NCI-H510A (cell line): ENCODE data around the gene AZU1.

Experiments used
- DNase-seq: peaks from one replicate; lab custom pipeline; 2025; lab: John Stamatoyannopoulos, UW

Gene AZU1

GRCh38 chr19:855566-856120 is 28.0 kb downstream of the AZU1 start:
- DNase-seq, result no peak

GRCh38 chr19:858284-858683 is 30.6 kb downstream of the AZU1 start:
- DNase-seq, result no peak

GRCh38 chr19:858868-859843 is 31.5 kb downstream of the AZU1 start, which contains the start of gene CFD:
Gene CFD, plus strand, starts transcription at chr19:859664. Its CDS starts 26 bp downstream, at chr19:859690.
- DNase-seq, result no peak

DNA sequence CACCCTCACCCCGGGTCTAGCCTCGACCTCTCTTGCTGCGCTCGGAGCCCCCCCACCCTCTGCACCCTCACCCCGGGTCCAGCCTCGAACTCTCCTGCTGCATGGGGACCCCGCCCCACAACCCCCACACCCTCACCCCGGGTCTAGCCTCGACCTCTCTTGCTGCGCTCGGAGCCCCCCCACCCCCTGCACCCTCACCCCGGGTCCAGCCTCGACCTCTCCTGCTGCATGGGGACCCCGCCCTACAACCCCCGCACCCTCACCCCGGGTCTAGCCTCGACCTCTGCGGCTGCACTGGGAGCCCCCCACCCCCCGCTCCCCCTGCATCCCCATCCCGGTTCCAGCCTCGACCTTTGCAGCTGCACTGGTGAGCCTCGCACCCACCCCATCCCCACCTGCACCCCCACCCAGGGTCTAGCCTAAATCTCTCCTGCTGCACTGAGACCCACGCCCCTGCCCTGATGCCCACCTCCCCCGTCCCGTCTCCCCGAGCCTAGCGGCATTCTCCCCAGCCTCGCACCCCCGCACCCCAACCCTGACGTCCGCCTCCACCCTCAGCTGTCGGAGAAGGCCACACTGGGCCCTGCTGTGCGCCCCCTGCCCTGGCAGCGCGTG is 33.6 kb downstream of the AZU1 start:
- no peak for DNase-seq

DNA sequence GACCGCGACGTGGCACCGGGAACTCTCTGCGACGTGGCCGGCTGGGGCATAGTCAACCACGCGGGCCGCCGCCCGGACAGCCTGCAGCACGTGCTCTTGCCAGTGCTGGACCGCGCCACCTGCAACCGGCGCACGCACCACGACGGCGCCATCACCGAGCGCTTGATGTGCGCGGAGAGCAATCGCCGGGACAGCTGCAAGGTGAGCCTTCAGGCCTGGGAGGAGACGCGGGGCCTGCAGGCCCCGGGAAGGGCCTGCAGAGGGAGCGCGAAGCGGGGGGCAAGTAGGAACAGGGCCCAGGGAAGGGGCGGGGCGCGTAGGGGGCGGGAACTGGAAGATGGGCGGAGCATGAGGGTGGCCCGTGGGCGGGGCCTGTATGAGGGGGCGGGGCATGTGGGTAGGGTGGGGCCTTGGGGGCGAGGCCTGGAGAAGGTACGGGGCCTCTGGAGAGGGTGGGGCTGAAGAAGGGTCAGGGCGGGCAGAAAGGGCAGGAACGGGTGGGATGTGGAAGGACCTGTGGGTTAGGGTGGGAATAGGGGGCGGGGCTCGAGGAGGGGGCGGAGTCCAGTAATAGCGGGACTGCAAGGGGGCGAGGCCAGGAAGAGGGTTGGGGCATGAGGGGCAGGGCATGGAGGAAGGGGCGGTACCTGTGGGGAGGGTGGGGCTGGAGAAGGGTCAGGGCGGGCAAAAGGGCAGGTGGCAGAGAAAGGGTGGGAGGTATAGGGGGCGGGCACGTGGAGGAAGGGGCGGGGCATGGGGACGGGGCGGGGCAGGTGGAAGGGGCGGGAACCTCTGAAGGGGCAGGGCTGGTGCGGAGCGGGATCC is 34.3 kb downstream of the AZU1 start:
- DNase-seq, result no peak

- DNase-seq, result no peak
These were observed 35.1 kb downstream of the AZU1 start for GRCh38 chr19:862581-863314.

DNA sequence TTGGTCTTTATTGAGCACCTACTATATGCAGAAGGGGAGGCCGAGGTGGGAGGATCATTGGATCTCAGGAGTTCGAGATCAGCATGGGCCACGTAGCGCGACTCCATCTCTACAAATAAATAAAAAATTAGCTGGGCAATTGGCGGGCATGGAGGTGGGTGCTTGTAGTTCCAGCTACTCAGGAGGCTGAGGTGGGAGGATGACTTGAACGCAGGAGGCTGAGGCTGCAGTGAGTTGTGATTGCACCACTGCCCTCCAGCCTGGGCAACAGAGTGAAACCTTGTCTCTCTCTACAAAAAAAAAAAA is 35.6 kb downstream of the AZU1 start:
- DNase-seq, result no peak

- no peak for DNase-seq
These were observed 39.2 kb downstream of the AZU1 start for GRCh38 chr19:866769-867300.

DNA sequence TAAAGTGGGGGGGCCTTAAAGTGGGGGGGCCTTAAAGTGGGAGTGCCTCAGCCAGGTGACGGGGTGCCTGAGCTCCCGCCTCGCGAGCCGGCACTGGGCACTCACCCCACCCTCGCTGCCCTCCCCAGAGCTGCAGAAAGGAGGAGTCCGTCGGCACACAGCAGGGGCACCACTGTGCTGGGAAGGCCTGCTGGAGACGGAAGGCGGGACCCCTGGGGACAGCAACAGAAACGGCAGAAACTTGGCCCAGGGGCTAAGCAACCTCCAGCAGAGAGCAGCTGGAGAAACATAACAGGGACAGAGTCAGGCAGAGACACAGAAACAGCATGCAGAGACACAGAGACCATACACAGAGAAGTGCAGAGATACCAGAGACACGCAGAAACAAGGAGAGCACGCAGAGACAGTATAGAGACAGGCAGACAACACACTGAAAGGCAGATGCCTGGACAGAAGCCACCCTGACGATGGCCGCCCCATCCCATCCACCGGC is 39.7 kb downstream of the AZU1 start:
- no peak for DNase-seq

DNA sequence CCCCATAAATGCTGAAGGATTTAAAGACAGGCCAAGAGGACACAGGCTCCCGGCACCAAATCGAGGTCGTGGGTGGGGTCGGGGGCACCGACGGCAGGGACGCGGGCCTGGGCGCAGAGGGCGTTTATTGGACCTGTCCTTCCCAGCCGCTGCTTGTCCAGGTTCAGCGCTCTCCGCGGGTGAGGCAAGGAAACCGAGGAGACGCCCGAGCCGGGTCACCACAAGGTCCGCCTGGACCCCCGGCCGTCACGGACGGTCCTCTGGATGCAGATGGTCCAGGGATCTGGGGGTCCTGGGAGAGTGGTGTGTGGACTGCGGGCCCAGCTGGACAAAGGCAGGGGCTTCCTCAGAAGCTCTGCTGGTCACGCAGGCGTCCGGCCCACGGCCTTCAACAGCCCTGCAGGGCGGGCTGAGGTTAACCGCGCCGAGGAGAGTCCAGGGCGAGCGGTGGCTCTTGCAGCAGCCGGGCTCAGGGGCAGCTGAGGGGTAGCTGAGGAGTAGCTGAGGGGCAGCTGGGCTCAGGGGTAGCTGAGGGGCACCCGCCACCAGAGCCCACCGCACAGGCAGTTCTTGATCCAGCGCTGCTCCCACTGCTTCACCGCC is 40.3 kb downstream of the AZU1 start:
- no peak for DNase-seq

DNA sequence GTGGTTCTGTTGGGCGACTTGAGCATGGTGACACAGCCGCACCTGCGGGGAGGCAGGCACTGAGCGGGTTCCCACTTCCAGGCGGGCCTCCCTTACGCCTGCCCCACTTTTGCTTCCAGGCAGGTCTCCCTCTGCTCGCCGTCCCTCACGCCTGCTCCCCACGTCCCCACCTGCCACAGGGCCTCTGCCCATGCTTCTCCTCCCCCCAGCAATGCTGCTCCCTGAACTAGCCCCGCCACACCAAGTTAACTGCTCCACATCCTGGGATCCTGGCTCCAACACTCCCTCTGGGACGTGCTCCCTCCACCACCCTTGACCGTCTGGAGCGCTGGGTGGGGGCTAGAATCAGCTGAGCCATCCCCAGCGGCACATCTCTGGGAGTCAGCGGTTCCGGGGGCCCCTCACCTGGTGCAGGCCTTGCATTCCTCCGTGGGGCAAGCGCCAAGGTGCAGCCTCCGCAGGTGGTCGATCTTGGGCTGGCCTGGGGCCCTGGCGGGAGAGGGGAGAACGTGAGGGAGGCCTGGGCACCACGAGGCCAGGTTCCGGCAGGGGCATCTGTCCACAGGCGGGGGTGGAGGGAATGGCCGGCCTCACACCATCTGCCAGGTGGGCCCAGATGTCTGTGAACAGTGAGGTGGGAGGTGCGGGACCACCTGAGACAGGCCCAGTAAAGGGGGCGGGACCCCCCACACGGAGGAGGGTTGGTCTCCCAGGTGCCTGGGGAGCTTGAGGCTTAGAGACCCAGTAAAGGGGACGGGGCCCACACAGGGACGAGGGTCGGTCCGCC is 41.0 kb downstream of the AZU1 start:
- DNase-seq, result no peak

- no peak for DNase-seq
These were observed 41.9 kb downstream of the AZU1 start for GRCh38 chr19:869245-870177.

- DNase-seq, result no peak
These were observed 42.7 kb downstream of the AZU1 start for GRCh38 chr19:870314-870713.

DNA sequence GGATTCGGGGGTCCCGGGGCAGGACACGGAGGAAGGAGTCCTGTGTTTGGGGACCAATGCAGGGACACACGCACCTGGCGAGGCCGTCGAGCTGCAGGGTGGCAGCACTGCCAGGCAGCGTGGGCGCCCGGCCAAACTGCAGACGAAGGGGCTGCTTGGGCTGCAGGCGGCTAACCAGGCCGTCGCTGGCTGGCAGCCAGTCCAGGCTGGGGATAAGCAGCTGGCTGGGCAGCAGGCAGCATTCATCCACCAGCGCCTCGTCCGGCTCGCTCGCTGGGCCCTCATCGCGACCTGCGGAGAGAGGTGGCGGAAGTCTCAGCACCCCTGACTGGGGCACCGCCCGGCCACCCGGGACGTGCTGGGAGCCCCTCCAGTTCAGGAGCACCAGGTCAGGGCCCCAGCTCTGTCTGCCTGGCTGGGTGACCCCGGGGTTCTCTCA is 43.3 kb downstream of the AZU1 start:
- DNase-seq, result no peak

- DNase-seq, result no peak
These were observed 44.0 kb downstream of the AZU1 start for GRCh38 chr19:871446-872265.

GRCh38 chr19:872266-872951 is 44.8 kb downstream of the AZU1 start:
- no peak for DNase-seq

DNA sequence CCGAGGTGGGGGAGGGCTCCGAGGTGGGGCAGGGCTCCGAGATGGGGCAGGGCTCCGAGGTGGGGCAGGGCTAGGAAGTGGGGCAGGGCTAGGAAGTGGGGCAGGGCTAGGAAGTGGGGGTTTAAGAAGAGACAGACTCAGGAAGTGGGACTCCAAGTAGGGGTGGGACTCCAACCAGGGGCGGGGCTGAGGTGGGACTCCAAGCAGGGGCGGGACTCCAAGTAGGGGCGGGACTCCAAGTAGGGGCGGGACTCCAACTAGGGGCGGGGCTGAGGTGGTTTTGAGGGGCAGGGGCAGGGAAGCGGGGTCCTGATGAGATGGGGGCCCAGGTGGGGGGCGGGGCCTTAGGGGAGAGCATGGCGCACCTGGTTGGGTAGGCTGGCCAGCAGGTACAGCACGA is 45.4 kb downstream of the AZU1 start:
- DNase-seq, result no peak
